Measurements from ENCODE around the gene C1QTNF9. TPM values are rescaled to one million over a fixed set of nuclear protein-coding genes. Genes with fewer than 3 reads are reported as not detected.

Gene C1QTNF9
- total and polyA plus RNA-seq, 2 donors (not counting 1 experiment from before 2014, with no cell fraction given) = not detected

DNA sequence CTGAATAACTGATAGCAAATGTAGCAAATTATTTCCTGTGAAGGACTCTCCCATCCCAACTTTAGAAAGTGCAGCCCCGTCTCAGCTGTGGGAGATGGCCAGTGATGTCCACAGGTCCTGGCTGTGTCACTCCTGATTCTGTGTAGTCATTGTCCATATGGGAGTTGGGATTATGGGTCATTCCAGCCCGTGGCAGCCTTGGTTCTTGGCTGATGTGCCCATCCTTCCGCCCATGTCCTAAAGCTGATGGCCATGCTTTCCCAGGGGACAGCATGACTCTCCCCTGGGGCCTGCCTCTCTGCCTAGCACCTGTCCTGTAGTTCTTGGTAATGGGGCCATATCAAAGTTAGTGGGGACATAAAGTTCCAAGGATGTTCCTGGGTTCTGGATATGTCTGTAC, 43.9 kb upstream of the C1QTNF9 start:
- Histone ChIP-seq H4K20me1 (ENCODE audit: control insufficient read depth, insufficient read depth, low read length, poor library complexity, severe bottlenecking) (no peaks in the 10 kb centered on the region), H3K9ac (ENCODE audit: low read length) (no peak overlapping the region), H3K36me3 (replicated peaks in 1 of 2; ENCODE audit: control extremely low read depth in 1 of 2, control insufficient read depth in 1 of 2, extremely low read depth in 1 of 2, insufficient read depth in 2 of 2, low read length in 1 of 2) (no peaks in the 10 kb centered on the region), H3K9me3 (ENCODE audit: control extremely low read depth in 1 of 3, control insufficient read depth in 2 of 3, insufficient read depth in 1 of 3, low read length in 2 of 3) (no peaks in the 10 kb centered on the region), H3K27ac (ENCODE audit: low read length in 2 of 2) (no peak overlapping the region), H3K4me3 (ENCODE audit: control extremely low read depth in 1 of 5, extremely low read depth in 1 of 5, insufficient read depth in 1 of 5, low read depth in 2 of 5, low read length in 4 of 5) (no peak overlapping the region), H2AFZ (ENCODE audit: insufficient read depth, low read depth, low read length, poor library complexity, severe bottlenecking) (peak overlapping the region; percentile 73), H3K4me2 (replicated peaks; ENCODE audit: low read depth, low read length, poor library complexity, severe bottlenecking) (peak overlapping the region; percentile 32), H3K4me1 (ENCODE audit: control insufficient read depth in 2 of 2, insufficient read depth in 2 of 2, low read length in 2 of 2) (peaks cover 25 to 27% of the 10 kb centered on the region in 2 donors), H3K27me3 (replicated peaks in 1 of 4; ENCODE audit: control extremely low read depth in 1 of 4, control insufficient read depth in 3 of 4, insufficient read depth in 4 of 4, low read length in 3 of 4) (no peaks in the 10 kb centered on the region), H3K79me2 (ENCODE audit: control insufficient read depth, insufficient read depth, low read length) (peaks cover 17% of the 10 kb centered on the region)
- TF ChIP-seq EZH2 (IDR thresholded peaks at IDR 0.05; ENCODE audit: borderline replicate concordance, insufficient read depth, low read depth, low read length, poor library complexity, severe bottlenecking) = no peak
- TF ChIP-seq, protein P1, sequence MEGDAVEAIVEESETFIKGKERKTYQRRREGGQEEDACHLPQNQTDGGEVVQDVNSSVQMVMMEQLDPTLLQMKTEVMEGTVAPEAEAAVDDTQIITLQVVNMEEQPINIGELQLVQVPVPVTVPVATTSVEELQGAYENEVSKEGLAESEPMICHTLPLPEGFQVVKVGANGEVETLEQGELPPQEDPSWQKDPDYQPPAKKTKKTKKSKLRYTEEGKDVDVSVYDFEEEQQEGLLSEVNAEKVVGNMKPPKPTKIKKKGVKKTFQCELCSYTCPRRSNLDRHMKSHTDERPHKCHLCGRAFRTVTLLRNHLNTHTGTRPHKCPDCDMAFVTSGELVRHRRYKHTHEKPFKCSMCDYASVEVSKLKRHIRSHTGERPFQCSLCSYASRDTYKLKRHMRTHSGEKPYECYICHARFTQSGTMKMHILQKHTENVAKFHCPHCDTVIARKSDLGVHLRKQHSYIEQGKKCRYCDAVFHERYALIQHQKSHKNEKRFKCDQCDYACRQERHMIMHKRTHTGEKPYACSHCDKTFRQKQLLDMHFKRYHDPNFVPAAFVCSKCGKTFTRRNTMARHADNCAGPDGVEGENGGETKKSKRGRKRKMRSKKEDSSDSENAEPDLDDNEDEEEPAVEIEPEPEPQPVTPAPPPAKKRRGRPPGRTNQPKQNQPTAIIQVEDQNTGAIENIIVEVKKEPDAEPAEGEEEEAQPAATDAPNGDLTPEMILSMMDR (IDR thresholded peaks at IDR 0.05) = no peak
- H3K27me3 Mint-ChIP-seq = no peaks in the 10 kb centered on the region
- intact Hi-C loops (cut with micrococcal nuclease) = no loop called here
- peaks cover 42% of the 10 kb centered on the region for H3K4me1 Mint-ChIP-seq
- CTCF ChIA-PET = no interaction called here
- DNase-seq = no peak
- H3K9me3 Mint-ChIP-seq (ENCODE audit: insufficient read depth) = no peaks in the 10 kb centered on the region
- ATAC-seq (ENCODE audit: low read depth) = no peak
- no peak overlapping the region for H3K4me3 Mint-ChIP-seq
- POLR2A ChIA-PET = no interaction called here
- H3K27ac Mint-ChIP-seq = peak overlapping the region; percentile 60
- 93% methylated on average over 3 of the region's 3 CpGs for WGBS (ENCODE audit: insufficient coverage)

DNA sequence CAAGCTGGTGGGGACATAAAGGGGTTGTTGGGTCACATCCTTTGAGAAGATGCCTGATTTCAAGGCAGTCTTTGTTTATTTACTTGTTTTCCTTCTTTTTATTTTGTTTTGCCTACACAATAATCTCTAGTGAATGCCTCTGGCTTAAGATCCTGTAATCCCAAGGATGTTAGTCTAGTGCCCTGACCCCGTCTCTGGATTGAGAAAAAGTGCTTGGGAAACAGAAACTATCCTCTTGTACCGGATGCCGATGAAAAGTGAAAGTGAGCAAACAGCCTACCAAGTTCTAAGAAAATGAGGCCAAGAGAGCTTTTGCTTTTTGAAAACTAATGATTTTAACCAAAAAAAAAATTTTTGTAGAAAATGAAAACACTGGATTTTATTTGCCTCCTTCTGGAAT, 42.1 kb upstream of the C1QTNF9 start:
- ChIA-PET POLR2A (no interaction called here), CTCF (interaction anchor here (1.0 to 1.3 kb wide), 2 partner anchors 10 to 39 kb away, joined by 3 to 4 read pairs; no protein-coding TSS in a partner anchor)
- no peaks in the 10 kb centered on the region for H4K20me1 ChIP-seq (ENCODE audit: control insufficient read depth, insufficient read depth, low read length, poor library complexity, severe bottlenecking)
- no peaks in the 10 kb centered on the region for H3K9me3 ChIP-seq (ENCODE audit: control extremely low read depth in 1 of 3, control insufficient read depth in 2 of 3, insufficient read depth in 1 of 3, low read length in 2 of 3)
- no CpG with 5 or more reads among the region's 3 CpGs for WGBS (ENCODE audit: insufficient coverage)
- no peaks in the 10 kb centered on the region for H3K27me3 Mint-ChIP-seq
- peak overlapping the region; percentile 83 for H2AFZ ChIP-seq (ENCODE audit: insufficient read depth, low read depth, low read length, poor library complexity, severe bottlenecking)
- TF ChIP-seq, protein P1 (IDR thresholded peaks at IDR 0.05) = no peak
- no peak for TF ChIP-seq EZH2 (IDR thresholded peaks at IDR 0.05; ENCODE audit: borderline replicate concordance, insufficient read depth, low read depth, low read length, poor library complexity, severe bottlenecking)
- no peaks in the 10 kb centered on the region for H3K9me3 Mint-ChIP-seq (ENCODE audit: insufficient read depth)
- H3K79me2 ChIP-seq (ENCODE audit: control insufficient read depth, insufficient read depth, low read length) = peaks cover 22% of the 10 kb centered on the region
- peak overlapping the region; percentile 66 for H3K9ac ChIP-seq (ENCODE audit: low read length)
- DNase-seq (peak; percentile 58), ATAC-seq (ENCODE audit: low read depth) (no peak)
- peak overlapping the region; percentile 68 for H3K4me2 ChIP-seq (replicated peaks; ENCODE audit: low read depth, low read length, poor library complexity, severe bottlenecking)
- peak overlapping the region; percentile 90 for H3K4me3 Mint-ChIP-seq
- peaks cover 54% of the 10 kb centered on the region for H3K4me1 Mint-ChIP-seq
- peak overlapping the region; percentile 91 for H3K27ac Mint-ChIP-seq
- no peaks in the 10 kb centered on the region for H3K27me3 ChIP-seq (replicated peaks in 1 of 4; ENCODE audit: control extremely low read depth in 1 of 4, control insufficient read depth in 3 of 4, insufficient read depth in 4 of 4, low read length in 3 of 4)
- intact Hi-C loops (cut with micrococcal nuclease) = no loop called here
- peaks cover 38 to 46% of the 10 kb centered on the region in 2 donors for H3K4me1 ChIP-seq (ENCODE audit: control insufficient read depth in 2 of 2, insufficient read depth in 2 of 2, low read length in 2 of 2)
- no peaks in the 10 kb centered on the region for H3K36me3 ChIP-seq (replicated peaks in 1 of 2; ENCODE audit: control extremely low read depth in 1 of 2, control insufficient read depth in 1 of 2, extremely low read depth in 1 of 2, insufficient read depth in 2 of 2, low read length in 1 of 2)
- H3K27ac ChIP-seq (ENCODE audit: low read length in 2 of 2) = peak overlapping the region; percentile 58 to 71
- peak overlapping the region; percentile 36 to 66 (median 57) for H3K4me3 ChIP-seq (ENCODE audit: control extremely low read depth in 1 of 5, extremely low read depth in 1 of 5, insufficient read depth in 1 of 5, low read depth in 2 of 5, low read length in 4 of 5)
